ENCODE results near the gene C19orf85.

Gene C19orf85

DNA sequence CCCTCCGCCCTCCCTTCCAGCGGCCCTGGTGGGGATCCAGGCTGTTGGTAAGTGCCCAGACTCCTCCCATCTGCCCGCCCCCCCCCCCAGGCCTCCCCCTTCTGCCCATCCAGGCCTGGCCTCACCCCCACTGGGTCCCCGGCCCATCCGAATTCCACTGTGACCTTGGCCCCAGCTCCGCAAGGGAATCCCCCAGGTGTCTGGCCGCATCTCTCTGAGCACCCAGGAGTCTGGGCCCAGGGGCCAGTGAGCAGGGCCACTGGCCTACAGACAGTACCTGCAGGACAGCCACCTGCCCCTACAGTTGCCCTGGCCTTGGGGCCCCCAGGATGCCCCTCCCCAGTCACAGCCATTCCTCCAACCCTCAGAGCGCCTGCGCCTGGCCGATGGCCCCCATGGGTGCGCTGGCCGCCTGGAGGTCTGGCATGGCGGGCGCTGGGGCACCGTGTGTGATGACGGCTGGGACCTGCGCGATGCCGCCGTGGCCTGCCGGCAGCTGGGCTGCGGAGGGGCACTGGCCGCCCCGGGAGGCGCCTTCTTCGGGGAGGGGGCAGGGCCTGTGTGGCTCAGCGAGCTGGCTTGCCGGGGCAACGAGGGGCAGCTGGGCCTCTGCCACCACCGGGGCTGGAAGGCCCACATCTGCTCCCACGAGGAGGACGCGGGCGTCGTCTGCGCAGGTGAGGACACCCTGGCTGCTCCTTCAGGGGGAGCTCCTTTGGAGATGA lies 24.6 kb upstream of the C19orf85 start:
- no peak for DNase-seq

DNA sequence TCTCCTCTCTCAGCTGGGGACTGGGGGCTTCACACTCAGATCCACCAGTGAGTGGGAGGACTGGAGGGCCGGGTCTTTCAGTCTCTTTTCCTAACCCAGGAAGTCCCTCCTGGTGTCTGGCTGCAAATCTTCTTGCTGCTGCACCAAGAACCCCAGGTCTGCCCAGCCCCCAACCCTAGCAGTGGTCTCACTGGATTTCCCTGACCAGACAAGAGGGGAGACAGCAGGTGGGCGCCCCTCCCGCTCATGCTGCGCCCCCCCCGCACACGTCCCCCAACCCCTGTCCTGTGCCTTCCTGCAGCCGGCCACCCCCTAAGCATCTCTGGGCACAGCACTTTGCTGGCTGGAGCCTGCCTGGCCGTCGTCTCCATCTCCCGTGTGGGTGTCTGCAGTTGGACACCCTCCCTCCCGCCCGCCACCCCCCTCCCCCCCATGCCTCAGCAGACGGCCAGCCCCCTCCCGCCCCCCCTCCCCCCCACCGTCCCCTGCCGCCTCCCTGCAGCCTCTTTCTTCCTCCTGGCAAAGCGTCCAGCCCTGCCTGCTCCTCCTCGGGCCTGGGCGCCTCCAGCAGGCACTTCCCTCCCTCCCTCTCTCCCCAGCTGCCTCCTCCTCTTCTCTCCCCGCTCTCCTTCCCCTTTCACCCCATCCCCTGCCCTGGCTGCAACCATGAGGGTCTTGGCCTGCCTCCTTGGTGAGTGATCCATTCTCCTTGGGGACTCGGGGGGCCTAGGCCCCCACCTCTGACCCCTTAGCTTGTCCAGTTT lies 23.6 kb upstream of the C19orf85 start, which contains the start of gene SSC5D:
TSS of gene SSC5D (plus strand) at position 513 of the 764 bp plus-strand sequence. CDS start at position 667, 154 bp downstream.
- DNase-seq, result no peak

DNA sequence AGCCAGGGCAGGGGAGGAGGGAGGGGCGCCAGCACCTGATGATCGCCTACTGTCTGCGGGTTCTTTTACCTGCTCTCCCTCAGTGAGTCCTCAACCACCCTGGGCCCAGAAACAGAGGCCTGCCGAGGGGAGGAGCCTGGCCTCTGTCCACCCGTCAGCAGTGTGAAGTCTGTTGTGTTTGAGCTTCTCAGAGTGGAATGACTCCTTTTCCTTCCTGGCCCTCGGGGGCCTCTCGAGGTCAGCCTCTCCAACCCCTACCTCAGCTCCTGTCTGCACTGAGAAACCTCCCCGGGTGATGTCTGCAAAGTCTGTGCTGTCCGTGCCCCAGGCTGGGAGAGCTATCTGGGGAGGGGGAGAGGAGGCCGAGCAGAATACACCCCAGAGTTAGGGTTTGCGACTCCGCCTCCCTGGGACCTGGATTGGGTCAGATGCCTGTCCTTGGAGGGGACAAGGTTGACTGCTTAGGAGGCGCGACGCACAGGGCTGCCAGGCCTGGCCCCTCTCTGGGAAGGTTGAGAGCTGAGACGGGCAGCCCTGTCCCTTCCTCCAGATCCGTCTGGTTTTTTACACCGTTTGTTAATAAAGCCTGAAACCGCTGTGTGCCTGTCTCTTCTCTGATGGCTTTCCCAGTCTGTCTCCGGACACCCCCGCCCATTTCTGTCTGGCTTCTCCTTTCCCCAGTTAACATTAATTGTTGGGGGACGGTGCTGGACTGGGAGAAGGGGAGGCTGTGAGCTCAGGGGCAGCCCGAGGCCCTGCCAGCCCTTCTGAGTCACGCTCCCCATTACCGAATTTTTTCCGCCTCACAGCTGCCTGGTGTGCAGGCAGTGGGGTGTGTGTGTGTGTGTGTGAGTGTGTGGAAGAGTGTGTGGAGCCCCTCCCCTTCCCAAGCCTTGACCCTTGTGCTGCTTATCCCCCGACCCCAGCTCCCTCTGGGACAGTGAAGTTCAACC lies 22.7 kb upstream of the C19orf85 start:
- DNase-seq, result no peak

DNA sequence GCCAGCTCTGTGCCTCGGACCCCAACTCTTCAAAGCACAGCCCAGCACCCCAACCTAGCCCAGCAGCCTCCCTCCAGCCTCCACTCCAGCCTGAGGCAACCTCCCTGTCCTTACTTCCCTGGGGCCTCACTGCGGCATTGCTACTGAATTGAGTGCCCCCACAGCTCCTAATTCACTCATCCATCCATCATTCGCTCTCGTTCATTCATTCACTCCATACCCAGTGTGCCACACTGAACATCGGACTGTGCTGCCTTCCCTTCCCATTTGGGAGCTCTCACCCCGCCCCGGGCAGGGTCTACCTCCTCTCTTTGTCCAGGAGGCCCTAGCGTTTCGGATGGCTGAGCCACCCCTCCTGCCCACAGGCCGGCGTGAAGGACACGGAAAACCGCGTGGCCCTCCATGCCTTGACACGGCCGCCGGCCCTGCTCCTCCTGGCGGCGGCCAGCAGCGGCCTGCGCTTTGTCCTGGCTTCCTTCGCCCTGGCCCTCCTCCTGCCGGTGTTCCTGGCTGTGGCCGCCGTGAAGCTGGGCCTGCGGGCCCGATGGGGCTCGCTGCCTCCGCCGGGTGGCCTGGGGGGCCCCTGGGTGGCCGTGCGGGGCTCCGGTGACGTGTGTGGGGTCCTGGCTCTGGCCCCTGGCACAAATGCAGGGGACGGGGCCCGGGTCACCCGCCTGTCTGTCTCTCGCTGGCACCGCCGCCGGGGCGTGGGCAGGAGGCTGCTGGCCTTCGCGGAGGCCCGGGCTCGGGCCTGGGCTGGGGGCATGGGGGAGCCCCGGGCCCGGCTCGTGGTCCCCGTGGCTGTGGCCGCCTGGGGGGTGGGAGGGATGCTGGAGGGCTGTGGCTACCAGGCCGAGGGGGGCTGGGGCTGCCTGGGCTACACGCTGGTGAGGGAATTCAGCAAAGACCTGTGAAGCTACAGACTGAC lies 21.8 kb upstream of the C19orf85 start:
- DNase-seq, result no peak

DNA sequence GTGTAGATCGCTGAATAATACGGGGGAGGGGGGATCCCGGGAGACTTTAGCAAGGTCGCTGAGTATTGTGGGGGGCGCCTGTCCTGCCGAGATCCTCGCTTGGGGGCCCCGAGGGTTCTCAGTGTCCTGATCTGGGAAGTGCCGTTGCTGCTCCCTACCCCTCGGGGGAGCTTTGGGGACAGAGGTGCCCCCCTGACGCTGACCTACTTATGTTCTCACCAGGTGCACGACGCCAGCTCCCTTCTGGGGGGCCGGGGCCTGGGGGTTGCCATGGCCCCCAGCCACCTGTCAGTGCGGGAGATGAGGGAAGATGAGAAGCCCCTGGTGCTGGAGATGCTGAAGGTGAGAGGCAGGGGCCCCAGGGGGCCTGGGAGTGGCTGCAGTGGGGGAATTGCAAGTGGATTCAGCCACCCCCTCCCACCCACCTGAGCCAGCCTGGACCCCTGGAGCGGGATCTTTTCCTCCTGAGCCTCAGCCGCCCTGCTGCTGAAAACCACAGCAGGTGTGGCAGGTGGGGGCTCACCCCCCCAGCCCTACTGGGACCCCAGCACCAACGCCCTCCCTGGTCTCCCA lies 21.0 kb upstream of the C19orf85 start:
- DNase-seq, result no peak

DNA sequence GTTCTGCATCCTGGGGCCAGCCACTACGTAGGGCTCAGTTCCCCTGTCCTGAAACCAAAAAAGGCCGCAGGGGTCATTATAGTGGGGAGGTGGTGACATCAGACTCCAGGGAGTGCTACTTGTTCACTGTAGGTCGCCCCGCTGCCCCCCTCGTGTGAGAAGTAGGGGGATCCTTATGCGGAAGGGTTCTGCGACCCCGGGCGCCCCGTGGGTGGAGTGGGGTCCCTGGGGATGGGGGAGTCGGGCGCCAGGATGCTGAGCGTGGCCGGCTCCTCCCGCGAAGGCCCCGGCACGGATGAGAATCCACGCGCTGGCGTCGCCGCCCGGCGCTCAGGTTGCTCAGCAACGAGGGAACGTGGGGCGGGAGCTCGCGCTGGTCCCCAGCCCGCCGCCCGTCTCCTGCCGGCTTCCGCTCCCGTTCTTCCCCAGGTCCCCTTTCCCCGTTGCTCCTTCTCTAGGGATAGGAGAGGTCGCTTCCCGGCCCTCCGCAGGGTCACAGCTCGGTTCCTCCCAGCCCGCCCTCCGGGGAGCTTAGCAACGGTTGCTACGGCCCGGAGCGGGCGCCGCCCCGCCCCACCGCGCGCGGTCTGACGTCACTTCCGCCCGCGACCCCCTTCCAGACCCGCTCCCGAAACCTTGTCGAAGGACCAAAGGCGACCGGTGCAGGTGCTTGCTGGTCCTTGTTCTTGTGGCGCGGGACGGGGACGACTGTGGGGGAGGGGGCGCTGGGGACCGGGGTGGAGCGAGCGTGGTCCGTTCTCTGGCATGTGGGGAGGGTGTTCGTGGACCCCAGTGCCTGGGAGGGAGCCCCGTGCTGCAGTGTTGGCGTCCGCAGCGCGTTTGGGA lies 20.3 kb upstream of the C19orf85 start, which contains the start of gene NAT14:
TSS of gene NAT14 (plus strand) at position 596 of the 846 bp plus-strand sequence. CDS start 521 bp downstream, outside the sequence.
- peak; percentile 55 for DNase-seq

DNA sequence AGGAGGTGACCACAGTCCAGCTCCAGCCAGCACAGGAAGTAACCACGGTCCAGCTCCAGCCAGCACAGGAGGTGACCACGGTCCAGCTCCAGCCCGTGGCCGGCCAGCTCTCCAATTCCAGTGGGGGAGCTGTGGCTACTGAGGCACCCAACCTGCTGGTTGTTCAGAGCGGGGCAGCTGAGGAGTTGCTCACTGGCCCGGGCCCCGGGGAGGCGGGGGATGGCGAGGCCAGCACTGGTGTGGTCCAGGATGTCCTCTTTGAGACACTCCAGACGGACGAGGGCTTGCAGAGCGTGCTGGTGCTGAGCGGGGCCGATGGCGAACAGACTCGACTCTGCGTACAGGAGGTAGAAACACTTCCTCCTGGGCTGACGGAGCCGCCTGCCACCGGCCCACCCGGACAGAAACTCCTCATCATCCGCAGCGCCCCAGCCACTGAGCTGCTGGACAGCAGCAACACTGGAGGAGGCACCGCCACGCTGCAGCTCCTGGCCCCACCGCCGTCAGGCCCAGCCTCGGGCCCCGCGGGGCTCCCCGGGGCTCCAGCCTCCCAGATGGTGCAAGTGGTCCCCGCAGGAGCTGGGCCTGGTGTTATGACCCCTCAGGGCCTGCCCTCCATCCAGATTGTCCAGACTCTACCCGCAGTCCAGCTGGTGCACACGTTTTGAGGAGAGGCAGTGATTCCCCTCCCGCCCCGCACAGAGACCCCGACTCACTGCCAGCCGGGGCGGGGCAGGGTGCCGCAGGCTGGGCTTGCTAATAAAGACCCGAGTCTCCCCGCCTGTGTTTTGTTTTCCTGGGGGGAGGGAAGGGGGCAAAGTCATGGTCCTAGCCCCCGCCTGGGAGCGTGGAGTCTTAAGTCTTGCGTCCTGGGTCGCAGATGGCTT lies 19.4 kb upstream of the C19orf85 start:
- DNase-seq, result no peak

DNA sequence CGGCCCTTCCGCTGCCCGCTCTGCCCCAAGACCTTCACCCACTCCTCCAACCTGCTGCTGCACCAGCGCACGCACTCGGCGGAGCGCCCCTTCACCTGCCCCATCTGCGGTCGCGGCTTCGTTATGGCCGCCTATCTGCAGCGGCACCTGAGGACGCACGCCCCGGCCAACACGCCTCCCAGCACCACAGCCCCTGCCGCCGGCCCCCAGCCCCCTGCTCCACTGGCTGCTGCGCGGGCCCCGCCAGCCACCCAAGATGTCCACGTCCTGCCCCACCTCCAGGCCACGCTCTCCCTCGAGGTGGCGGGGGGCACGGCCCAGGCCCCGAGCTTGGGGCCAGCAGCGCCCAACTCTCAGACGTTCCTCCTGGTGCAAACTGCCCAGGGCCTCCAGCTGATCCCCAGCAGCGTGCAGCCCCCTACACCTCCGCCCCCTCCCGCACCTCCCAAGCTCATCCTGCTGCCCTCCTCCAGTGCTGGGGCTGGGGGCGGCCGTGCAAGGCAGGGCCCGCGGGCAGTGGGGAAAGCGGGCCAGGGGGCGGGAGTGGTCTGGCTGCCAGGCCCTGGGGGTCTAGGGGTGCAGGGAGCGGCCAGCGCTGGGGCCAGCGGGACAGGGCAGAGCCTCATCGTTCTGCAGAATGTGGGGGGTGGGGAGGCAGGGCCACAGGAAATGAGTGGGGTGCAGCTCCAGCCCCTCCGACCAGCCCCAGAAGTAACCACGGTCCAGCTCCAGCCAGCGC lies 18.6 kb upstream of the C19orf85 start:
- DNase-seq, result no peak

DNA sequence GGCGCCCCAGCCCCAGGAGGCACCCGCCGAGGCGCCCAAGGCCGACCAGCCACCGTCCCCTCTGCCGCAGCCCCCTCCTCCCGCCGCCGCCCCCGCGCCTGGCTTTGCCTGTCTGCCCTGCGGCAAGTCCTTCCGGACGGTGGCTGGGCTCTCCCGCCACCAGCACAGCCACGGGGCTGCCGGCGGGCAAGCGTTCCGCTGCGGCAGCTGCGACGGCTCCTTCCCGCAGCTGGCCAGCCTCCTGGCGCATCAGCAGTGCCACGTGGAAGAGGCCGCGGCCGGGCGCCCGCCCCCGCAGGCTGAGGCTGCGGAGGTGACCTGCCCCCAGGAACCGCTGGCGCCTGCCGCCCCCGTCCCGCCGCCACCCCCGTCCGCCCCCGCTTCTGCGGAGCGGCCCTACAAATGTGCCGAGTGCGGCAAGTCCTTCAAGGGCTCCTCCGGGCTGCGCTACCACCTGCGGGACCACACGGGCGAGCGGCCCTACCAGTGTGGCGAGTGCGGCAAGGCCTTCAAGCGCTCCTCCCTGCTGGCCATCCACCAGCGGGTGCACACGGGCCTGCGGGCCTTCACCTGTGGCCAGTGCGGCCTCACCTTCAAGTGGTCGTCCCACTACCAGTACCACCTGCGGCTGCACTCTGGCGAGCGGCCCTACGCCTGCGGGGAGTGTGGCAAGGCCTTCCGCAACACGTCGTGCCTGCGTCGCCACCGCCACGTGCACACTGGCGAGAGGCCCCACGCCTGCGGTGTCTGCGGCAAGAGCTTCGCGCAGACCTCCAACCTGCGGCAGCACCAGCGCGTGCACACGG lies 17.8 kb upstream of the C19orf85 start:
- no peak for DNase-seq

DNA sequence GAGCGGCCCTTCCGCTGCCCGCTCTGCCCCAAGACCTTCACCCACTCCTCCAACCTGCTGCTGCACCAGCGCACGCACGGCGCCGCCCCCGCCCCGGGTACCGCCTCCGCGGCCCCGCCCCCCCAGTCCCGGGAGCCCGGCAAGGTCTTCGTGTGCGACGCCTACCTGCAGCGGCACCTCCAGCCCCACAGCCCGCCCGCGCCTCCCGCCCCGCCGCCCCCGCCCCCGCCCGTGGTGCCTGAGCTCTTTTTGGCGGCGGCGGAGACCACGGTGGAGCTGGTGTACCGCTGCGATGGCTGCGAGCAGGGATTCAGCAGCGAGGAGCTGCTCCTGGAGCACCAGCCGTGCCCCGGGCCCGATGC lies 17.2 kb upstream of the C19orf85 start:
- no peak for DNase-seq

DNA sequence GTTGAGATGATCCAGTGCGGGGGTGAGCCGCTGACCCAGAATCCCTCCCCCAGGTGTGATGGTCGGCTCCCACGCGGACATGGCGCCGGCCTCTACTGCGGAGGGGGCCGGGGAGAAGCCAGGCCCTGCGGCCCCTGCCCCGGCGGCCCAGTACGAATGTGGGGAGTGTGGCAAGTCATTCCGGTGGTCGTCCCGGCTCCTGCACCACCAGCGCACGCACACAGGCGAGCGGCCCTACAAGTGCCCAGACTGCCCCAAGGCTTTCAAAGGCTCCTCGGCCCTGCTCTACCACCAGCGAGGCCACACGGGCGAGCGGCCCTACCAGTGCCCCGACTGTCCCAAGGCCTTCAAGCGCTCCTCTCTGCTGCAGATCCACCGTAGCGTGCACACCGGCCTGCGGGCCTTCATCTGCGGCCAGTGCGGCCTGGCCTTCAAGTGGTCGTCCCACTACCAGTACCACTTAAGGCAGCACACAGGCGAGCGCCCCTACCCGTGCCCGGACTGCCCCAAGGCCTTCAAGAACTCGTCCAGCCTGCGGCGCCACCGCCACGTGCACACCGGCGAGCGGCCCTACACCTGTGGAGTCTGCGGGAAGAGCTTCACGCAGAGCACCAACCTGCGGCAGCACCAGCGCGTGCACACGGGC lies 16.7 kb upstream of the C19orf85 start:
- DNase-seq, result no peak

DNA sequence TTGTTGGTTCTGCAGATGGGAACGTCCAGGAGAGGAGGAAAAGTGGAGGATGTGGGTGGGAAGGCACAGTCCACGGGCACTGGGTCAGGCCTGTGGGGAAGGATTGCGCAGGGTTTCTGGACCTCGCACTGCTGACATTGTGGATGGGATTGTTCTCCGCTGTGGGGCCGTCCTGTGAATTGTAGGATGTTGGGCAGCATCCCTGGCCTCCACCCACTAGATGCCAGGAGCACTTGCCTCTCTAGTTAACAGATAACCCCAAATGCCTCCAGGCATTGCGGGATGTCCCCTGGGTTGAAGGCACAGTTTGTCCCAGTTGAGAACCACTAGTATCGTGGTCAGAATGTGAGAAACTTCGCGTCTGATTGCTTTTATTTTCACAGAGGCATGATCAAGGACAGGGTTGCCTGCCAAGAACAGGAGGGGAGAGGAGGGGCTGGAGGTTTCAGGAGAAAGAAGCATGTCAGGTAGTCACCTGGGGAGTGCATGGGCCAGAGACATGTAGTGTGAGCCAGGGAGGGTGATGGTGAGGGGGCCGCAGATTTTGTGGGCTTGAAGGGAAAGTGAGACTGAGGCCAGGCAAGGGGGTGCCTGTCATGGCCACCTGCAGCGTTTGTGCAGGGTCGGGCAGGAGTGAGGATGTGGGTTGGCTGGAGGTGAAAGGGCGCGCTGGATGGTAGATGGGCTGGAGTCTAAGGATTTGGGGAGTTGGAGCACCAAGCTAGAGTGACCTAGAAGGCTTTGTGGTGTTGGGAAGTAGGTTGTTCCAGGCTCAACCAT lies 15.1 kb upstream of the C19orf85 start:
- DNase-seq, result no peak

DNA sequence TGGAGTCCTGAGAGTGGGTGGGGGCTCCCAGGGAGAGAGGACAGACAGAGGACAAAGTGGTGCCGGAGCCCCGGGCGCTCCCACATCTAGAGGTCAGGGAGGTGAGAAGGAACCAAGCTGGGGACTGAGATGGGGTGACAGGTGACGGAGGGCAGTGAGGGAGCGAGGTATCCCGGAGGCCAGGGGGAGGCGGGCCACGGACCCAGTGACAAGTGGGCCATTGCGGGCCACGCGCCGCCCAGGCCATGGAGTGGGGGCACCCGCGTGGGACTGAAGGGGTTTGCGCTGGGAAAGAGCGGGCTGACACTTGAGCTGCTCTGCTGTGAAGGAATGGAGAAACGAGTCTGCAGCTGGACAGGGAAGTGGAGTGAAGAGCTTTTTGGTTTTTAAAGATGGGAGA lies 14.5 kb upstream of the C19orf85 start:
- no peak for DNase-seq

DNA sequence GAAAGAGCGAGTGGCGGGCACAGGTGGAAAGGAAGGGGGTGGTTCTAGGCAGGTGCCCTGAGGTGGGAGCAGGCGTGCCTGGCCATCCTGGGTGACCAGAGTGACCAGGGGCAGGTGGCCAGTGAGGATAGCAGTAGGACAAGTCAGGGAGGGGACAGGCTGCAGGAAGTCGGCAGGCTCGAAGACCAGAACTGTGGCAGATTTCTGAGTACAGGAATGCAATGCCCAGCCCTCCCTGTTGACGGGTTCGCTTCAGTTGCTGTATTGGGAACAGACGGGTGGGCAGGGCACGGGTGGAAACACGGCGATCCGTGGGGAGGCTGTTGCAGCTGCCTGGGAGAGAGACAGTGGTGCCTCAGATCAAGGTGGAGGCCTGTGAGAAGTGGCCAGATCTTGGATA lies 13.8 kb upstream of the C19orf85 start:
- DNase-seq, result no peak

DNA sequence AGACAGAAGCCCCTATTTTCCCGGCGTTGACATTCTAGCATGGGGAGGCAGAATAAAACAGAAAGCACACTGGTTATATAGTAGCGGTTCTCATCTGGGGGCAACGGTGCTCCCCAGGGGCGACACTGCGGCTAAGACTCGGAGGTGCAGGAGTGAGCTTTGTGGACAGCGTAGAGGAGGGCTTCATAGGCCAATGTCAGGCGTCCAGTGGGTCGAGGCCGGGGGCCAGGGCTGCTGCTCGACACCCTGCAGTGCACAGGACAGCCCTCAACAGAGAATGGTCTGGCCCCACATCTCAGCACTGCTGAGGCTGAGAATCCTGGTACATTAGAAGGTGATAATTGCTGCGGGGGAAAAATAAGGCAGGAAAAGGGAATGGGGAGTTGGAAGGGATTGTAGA lies 13.4 kb upstream of the C19orf85 start:
- DNase-seq, result no peak

DNA sequence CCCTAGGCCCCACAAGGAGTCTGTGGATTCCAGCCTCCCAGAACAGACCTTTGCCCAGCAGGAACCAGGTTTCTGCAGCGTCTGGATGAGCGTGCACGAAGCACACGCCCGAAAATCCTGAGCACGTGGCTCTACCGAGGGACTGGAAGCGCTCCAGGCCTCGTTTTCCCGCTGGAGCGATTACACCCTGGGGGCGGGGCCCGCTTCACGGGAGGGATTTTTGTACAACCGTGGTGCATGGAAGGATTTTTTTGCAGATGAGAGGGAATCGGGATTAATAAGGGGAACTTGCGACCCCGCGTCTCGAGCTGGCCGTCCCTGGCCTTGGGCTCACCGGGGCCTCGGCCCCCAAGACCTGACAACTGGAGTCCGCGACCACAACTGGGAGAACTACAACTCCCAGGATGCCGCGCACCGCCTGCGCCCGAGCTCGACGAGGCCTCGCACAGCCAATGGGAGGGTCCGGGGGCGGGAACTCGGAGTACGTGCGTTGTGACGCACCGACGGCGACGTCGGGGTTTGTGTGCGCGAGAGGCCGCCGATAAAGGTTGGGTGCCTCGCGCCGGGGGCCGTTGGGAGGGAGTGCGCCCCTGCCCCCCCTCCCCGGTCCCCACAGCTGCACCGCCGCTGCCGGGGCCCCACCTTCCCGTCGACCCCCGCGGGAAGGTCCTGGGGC lies 11.7 kb upstream of the C19orf85 start, which contains the start of gene ZNF628:
TSS of gene ZNF628 (plus strand) at position 518 of the 676 bp plus-strand sequence. CDS start 3,294 bp downstream, outside the sequence.
- peak; percentile 93 for DNase-seq
